ENCODE results near the gene GARRE1. TPM values are rescaled to one million over a fixed set of nuclear protein-coding genes. Genes with fewer than 3 reads are reported as not detected.
"Not testable (repeated sequence)": the region's sequence is repeated elsewhere in the genome, so short reads cannot be mapped to it uniquely, and the experiment has no call there.

GARRE1 gene
- total and polyA plus RNA-seq, 2 experiments from 2014 or later: 16.0 to 20.0 TPM

GRCh38 chr19:34276614-34277013 lies 22.3 kb downstream of the GARRE1 start:
- Mint-ChIP-seq H3K9me3 (no peaks in the 10 kb centered on the region), H3K36me3 (ENCODE audit: low read depth) (no peaks in the 10 kb centered on the region), H3K4me3 (no peak overlapping the region), H3K27ac (no peak overlapping the region), H3K27me3 (ENCODE audit: insufficient read depth, low read depth, poor library complexity) (no peaks in the 10 kb centered on the region), H3K4me1 (no peaks in the 10 kb centered on the region)
- ATAC-seq: no peak
- Histone ChIP-seq H3K4me3 (no peak overlapping the region), H3F3A (replicated peaks; ENCODE audit: low read depth) (no peaks in the 10 kb centered on the region), H3K4me1 (ENCODE audit: insufficient read depth) (no peaks in the 10 kb centered on the region), H3K9me2 (ENCODE audit: insufficient read depth) (no peaks in the 10 kb centered on the region), H3K4me2 (no peak overlapping the region), H2AFZ (no peak overlapping the region), H4K20me1 (replicated peaks; ENCODE audit: insufficient read depth) (0 out of 2 replicates have a peak, but pooled peaks cover 5% of the 10 kb centered on the region), H3K27me3 (ENCODE audit: insufficient read depth) (no peaks in the 10 kb centered on the region), H3K27ac (ENCODE audit: low read depth) (no peak overlapping the region), H3K79me2 (replicated peaks; ENCODE audit: insufficient read depth) (peaks cover 21% of the 10 kb centered on the region; the same call in 1 of the 2 replicates), H3K36me3 (ENCODE audit: insufficient read depth) (no peaks in the 10 kb centered on the region)
- no peak for DNase-seq (ENCODE audit: low spot score)
- TF ChIP-seq ZNF331 (CRISPR knock-in tag; IDR thresholded peaks at IDR 0.05; ENCODE audit: low read depth): no peak
- no peak for TF ChIP-seq ZNF114 (CRISPR knock-in tag; IDR thresholded peaks at IDR 0.05)
- TF ChIP-seq JUNB (IDR thresholded peaks at IDR 0.05; ENCODE audit: unreplicated experiment): no peak
- no peak for TF ChIP-seq STAT1 (IDR thresholded peaks at IDR 0.05; ENCODE audit: unreplicated experiment)
- TF ChIP-seq EZH2phosphoT487 (IDR thresholded peaks at IDR 0.05; ENCODE audit: unreplicated experiment): no peak

GRCh38 chr19:34277244-34277643 lies 22.9 kb downstream of the GARRE1 start:
- Mint-ChIP-seq H3K9me3 (no peaks in the 10 kb centered on the region), H3K4me3 (no peak overlapping the region), H3K4me1 (no peaks in the 10 kb centered on the region), H3K27ac (no peak overlapping the region), H3K27me3 (ENCODE audit: insufficient read depth, low read depth, poor library complexity) (no peaks in the 10 kb centered on the region), H3K36me3 (ENCODE audit: low read depth) (no peaks in the 10 kb centered on the region)
- no peaks in the 10 kb centered on the region for H3K9me2 ChIP-seq (ENCODE audit: insufficient read depth)
- no peaks in the 10 kb centered on the region for H3K36me3 ChIP-seq (ENCODE audit: insufficient read depth)
- no peak for DNase-seq (ENCODE audit: low spot score)
- no peak overlapping the region for H3K4me3 ChIP-seq
- H3K79me2 ChIP-seq (replicated peaks; ENCODE audit: insufficient read depth): peaks cover 21% of the 10 kb centered on the region; the same call in 1 of the 2 replicates
- no peak for ATAC-seq
- H3F3A ChIP-seq (replicated peaks; ENCODE audit: low read depth): peaks cover under 1% of the 10 kb centered on the region; the same call in 1 of the 2 replicates
- H3K4me1 ChIP-seq (ENCODE audit: insufficient read depth): no peaks in the 10 kb centered on the region
- no peak overlapping the region for H2AFZ ChIP-seq
- peaks cover 8% of the 10 kb centered on the region; the same call in 1 of the 2 replicates for H4K20me1 ChIP-seq (replicated peaks; ENCODE audit: insufficient read depth)
- H3K27ac ChIP-seq (ENCODE audit: low read depth): no peak overlapping the region
- H3K27me3 ChIP-seq (ENCODE audit: insufficient read depth): no peaks in the 10 kb centered on the region
- H3K4me2 ChIP-seq: no peak overlapping the region
- TF ChIP-seq NANOG (IDR thresholded peaks at IDR 0.05; ENCODE audit: borderline replicate concordance): no peak
- no peak for TF ChIP-seq EZH2phosphoT487 (IDR thresholded peaks at IDR 0.05; ENCODE audit: unreplicated experiment)
- TF ChIP-seq, protein P1, sequence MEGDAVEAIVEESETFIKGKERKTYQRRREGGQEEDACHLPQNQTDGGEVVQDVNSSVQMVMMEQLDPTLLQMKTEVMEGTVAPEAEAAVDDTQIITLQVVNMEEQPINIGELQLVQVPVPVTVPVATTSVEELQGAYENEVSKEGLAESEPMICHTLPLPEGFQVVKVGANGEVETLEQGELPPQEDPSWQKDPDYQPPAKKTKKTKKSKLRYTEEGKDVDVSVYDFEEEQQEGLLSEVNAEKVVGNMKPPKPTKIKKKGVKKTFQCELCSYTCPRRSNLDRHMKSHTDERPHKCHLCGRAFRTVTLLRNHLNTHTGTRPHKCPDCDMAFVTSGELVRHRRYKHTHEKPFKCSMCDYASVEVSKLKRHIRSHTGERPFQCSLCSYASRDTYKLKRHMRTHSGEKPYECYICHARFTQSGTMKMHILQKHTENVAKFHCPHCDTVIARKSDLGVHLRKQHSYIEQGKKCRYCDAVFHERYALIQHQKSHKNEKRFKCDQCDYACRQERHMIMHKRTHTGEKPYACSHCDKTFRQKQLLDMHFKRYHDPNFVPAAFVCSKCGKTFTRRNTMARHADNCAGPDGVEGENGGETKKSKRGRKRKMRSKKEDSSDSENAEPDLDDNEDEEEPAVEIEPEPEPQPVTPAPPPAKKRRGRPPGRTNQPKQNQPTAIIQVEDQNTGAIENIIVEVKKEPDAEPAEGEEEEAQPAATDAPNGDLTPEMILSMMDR (conservative IDR thresholded peaks at IDR 0.05; ENCODE audit: low read depth in 2 of 2): no peak

- Histone ChIP-seq H3K4me2 (no peak overlapping the region), H3K27me3 (ENCODE audit: insufficient read depth) (no peaks in the 10 kb centered on the region), H3K36me3 (ENCODE audit: insufficient read depth) (no peaks in the 10 kb centered on the region), H3K27ac (ENCODE audit: low read depth) (no peak overlapping the region), H4K20me1 (replicated peaks; ENCODE audit: insufficient read depth) (peaks cover 9% of the 10 kb centered on the region; the same call in 1 of the 2 replicates), H3K79me2 (replicated peaks; ENCODE audit: insufficient read depth) (peaks cover 14% of the 10 kb centered on the region; the same call in 1 of the 2 replicates), H3K4me3 (no peak overlapping the region), H3F3A (replicated peaks; ENCODE audit: low read depth) (peaks cover 8% of the 10 kb centered on the region; the same call in 1 of the 2 replicates), H3K4me1 (ENCODE audit: insufficient read depth) (no peaks in the 10 kb centered on the region), H3K9me2 (ENCODE audit: insufficient read depth) (no peaks in the 10 kb centered on the region), H2AFZ (no peak overlapping the region)
- Mint-ChIP-seq H3K4me1 (peaks cover 2% of the 10 kb centered on the region; the same call in 1 of the 3 replicates), H3K4me3 (no peak overlapping the region), H3K27ac (no peak overlapping the region), H3K9me3 (no peaks in the 10 kb centered on the region), H3K36me3 (ENCODE audit: low read depth) (no peaks in the 10 kb centered on the region), H3K27me3 (ENCODE audit: insufficient read depth, low read depth, poor library complexity) (no peaks in the 10 kb centered on the region)
- TF ChIP-seq, protein P1 (conservative IDR thresholded peaks at IDR 0.05; ENCODE audit: low read depth in 2 of 2): no peak
- DNase-seq (ENCODE audit: low spot score) (no peak), ATAC-seq (no peak)
Observed at GRCh38 chr19:34278783-34279182, 24.4 kb downstream of the GARRE1 start.

DNA sequence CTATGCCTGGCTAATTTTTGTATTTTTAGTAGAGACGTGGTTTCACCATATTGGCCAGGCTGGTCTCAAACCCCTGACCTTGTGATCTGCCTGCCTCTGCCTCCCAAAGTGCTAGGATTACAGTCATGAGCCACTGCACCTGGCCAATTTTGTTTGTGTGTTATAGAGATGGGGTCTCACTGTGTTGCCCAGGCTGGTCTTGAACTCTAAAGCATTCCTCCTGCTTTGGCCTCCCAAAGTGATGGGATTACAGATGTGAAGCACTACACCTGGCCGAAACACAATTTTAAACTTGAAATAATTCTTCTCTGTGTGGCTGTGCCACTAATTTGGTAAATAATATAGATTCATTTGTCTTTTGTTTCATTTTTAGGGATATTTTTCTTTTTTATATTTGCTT lies 27.1 kb downstream of the GARRE1 start:
- not testable (repeated sequence) for H3K27ac ChIP-seq (ENCODE audit: low read depth); H3K27me3 ChIP-seq (ENCODE audit: insufficient read depth); ATAC-seq; H3F3A ChIP-seq (replicated peaks; ENCODE audit: low read depth); H3K27ac Mint-ChIP-seq; H3K4me1 ChIP-seq (ENCODE audit: insufficient read depth); DNase-seq (ENCODE audit: low spot score); H2AFZ ChIP-seq; H3K9me2 ChIP-seq (ENCODE audit: insufficient read depth); H3K36me3 Mint-ChIP-seq (ENCODE audit: low read depth); H3K27me3 Mint-ChIP-seq (ENCODE audit: insufficient read depth, low read depth, poor library complexity); H3K4me3 Mint-ChIP-seq; H3K4me2 ChIP-seq; H3K79me2 ChIP-seq (replicated peaks; ENCODE audit: insufficient read depth); H3K4me3 ChIP-seq; H4K20me1 ChIP-seq (replicated peaks; ENCODE audit: insufficient read depth); H3K36me3 ChIP-seq (ENCODE audit: insufficient read depth); H3K9me3 Mint-ChIP-seq; H3K4me1 Mint-ChIP-seq

Data from GM23338 (cell line).